NCI-H2107 (cell line): Measurements from ENCODE around the gene HOXC4.
"Not testable (repeated sequence)": the region's sequence is repeated elsewhere in the genome, so short reads cannot be mapped to it uniquely, and the experiment has no call there.

Experiments used
- DNase-seq: peaks from one replicate; lab custom pipeline; 2025; lab: John Stamatoyannopoulos, UW

Gene HOXC4

DNA sequence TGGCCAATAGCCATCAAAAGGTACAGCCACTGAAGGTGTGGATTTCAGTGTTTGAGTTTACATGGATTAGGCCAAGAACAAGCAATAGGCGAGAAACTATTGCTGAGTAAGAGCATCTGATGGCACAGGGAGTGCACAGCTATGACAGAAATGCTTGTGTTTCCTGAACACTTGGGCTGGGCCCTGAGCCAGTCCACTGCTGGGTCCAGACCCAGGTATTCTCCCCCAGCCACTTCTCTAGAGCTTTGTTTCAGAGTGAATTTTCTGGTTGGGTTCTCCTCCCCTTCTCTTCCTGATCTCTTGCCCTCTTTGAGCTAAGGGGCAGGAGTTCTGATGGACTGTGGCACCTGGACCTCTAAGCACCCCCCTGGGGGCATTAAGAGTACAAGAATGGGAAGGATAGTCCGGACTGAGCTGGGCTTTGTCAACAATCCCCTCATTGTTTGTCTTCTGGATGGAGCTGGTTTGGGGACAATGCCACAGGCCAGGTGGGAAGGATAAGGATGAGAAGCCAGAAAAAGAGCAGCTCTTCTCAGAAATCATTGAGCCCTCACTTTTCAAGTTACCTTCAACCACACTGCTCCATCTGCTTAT lies 12.4 kb upstream of the HOXC4 start:
- DNase-seq: no peak

DNA sequence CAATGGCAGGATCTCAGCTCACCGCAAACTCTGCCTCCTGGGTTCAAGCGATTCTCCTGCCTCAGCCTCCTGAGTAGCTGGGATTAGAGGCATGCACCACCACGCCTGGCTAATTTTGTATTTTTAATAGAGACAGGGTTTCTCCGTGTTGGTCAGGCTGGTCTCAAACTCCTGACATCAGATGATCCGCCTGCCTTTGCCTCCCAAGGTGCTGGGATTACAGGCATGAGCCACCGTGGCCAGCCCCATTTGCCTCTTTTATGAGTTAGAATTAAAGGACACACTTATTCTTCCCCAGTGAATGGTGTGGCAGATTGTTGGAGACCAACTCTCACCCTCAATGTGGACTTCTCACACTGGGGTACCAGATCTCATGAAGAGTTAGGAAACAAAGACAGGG lies 11.6 kb upstream of the HOXC4 start:
- not testable (repeated sequence) for DNase-seq

DNA sequence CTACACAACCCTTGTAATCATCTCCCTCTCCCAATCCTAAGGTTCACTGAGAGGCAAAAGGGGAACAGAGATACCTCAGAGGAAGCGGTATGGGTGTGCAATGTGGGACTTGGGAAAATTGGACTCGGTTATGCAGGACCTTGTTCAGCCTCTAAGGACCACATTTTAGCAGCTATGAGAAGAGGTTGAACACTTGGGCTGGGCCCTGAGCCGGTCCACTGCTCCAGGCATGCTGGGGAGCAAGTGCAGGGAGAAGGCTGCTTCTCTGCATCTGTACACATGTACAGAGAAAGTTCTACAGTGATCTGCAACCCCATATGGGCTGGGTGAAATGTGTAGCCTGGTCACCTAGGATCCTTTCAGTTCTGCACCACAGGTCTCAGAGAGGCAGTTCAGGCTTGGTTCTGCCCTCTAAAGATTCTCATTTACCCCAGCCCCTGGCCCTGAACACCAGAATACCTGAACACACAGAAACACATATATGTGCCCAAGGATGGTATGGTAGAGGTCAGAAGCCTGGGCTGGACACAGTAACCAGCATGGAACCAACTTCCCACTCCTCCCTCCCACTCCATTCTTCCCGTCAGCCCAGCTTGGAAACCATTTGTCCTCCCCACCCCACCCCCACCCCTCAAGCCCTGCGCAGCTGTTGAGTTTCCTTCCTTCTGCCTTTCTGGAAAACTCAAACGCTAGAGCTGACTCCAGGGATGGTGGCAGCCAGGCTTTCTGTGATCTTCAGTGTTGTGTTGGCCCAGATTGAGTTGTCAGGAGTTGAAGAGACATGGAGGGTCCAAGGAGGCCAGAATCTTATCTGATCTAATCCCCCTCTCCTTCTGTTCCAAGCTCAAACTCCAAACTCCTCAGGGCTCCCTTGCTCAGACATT lies 10.4 kb upstream of the HOXC4 start:
- no peak for DNase-seq

DNA sequence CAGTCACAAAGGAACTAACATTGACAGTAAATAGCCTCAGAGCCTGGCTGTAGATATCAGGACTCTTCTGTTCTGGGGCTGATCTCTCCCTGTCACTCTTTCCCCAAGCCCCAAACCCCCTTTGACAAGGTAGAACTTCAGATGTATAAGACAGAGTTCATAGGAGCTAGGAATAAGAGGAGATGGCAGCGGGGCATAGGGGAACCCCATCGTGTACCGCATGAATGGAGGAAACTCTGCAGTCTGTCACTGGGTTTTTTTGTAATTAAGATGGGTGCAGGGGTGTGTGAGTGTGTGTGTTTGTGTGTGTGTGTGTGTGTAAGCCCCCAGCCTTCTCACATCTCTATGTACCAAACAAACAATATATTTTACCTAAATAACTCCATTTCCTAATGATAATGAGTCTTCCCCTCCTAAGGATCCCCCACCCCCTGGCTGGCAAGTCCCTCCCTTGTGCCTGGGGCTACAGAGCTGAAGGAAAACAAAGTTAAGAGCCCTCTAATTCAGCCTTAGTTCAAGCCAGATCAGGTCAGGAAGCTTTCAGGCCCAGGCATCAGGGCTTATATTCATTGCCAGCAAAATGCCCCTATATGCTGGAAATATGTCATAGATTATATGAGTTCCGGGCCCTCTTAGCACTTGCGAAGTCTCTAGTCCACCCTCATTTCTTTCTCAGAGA lies 9.1 kb upstream of the HOXC4 start:
- DNase-seq: no peak

DNA sequence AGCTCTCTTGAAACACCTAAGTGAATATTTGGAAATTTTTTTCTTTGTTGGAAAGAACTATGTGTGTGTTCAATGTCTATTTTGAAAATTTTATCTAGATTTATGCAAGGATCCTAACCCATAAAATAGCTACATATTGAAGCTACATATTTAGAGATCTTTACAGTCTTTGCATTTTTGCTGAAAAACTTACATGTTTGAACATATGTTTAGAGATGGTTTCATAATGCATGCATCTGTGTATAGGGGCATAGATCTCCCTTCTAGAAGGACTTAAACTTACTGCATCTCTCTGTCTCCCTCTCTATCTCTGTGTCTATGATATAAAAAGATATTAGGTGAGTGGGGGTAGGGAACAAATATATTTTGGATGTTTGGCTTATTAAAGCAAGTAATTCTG lies 8.2 kb upstream of the HOXC4 start:
- DNase-seq: no peak

DNA sequence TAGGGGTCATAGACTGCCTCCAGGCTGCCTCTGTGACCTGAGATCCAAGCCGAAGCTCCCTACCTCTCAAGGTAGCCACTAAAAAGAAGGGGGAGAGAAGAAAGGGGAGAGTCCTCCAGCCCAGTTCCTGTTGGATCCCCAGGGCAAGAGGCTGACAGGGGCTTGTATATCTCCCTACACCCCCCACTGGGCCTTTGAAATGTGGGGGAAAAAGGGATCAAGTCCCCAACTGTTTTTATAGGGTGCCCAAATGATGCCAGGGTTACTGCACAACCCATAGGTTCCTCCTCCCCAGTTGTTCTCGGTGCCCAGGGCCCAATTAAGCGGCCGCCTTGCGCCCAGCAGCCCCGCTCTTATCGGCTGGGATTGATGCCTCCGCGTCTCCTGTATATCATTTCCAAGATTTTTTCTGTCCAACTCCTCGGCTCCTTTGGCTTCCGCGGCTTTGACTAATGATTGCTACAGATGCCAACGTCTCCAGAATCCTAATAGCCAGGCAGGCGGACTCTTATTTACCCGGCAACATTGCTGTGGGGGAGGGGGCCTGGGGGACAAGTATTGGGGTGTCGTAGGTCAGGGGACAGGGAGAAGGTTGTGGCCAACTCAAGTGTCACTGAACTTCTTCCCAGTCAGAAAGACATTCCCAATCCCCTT lies 7.6 kb upstream of the HOXC4 start:
- no peak for DNase-seq

DNA sequence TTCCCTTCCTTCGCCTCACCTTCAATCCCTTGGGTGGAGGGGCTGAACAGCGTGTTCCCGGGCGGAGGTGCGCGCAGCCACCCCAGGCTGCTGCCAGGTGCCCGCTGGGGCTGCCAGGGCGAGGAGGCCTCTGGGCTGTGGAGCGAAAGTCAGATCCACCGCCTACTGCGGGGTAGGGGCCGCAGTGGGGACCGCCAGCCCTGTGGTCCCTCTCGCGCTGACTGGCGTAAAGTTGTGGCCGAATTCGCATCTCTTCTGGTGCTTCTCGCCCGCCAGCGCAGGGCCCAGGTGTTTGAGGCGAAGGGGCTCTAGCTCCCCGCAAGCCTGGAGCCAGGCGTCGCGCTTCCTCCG lies 6.9 kb upstream of the HOXC4 start:
- DNase-seq: no peak

DNA sequence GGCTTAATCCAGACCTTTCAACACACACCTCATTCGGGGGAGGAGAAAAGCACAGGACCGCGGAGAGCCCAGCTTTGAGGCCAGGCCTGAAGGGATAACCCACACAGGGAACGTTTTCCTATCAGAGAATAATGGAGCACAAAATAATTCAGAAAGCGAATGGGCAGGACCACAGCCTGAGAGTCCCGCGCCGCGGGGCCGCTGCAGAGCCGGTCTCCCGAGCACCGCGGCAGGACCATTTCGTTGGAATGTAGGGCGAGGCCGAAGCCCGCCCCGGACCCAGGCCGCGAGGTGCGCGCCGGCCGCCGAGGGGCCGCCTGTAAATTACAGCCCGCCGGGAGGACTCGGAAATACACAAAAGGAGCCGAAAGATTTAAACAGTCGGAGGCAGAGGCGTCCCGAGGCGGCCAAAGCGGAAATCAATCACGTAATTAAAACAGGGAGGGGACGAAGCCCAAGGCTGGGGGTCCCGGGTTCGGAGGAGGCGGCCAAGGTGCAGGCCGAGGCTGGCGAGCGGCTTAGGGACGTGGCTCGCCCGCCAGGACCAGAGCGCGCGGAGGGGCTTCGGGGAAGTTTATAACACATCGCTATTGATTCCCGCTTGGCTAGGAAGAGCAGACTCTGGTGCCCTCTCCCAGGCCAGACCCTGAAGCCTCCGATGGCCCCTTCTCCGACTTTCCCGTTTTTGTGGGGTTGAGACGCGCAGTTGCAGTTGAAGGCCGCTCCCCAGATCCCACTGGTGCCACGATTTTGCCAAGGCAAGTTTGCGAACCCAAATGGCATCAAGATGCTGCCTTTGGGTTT lies 6.3 kb upstream of the HOXC4 start:
- DNase-seq: no peak

DNA sequence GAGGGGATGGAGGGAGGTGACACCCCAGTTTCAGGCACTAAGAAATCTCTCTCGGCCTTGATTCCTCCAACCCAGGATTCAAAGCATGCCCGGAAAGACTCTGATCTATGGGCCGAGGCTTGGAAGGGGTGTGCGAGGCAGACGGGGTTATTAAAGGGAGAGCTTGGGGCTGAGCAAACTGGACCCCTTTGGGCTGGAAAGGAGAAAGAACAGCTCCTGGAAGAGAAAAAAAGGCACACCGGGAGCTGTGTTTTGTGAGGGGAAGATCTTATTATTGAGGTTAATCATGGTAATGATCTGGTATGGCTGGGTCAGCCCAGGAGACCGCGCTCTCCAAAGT lies 5.7 kb upstream of the HOXC4 start:
- no peak for DNase-seq

DNA sequence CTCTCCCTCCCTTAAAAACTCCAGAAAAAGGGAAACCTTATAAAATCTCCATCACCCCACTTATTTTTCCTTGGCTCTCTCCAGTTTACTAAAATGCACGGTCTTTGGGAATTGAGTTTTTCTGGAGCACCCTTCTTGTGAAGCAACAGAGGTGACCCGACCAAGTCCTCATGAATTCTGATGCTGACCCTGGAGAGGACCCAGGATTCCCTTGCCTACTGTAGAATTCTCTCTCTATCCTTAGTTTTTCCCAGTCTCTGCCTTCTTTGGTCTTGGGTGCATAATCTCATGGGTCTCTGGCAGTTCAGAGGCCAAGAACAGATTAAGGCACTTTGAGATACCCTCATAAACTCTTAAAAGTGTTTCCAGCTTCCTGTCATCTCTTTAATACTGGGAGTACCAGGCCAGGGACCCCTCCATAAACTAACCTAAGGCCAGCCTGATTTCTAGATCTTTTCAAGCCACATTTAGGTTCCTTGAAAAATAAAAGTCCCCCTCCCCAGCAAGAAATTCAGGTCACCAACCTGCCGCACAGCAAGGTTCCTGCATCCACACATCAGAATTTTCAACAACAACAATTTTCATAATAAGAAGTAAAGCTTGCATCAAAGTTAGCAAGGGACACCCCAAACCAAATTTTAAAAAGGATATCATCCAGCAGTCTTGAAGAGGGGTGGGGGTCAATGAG lies 5.1 kb upstream of the HOXC4 start:
- no peak for DNase-seq

DNA sequence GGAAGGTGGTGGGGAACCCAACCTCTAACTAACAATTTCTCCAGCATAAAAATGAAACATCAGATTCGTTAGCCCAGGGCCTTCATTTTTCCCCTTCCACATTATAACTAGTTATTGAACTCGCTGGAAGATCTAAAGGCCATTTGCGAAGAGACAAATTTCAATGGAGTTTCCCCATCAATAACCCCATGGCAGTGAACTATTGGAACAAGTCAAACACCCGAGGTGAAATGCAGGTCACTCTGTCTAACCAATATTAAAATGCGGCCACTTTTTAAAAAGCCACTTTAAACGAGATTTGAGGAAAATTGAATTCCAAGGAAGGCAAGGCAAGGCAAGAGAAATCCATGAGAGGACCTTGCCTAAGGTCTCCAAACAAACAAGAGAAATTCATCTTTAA lies 4.5 kb upstream of the HOXC4 start:
- no peak for DNase-seq

DNA sequence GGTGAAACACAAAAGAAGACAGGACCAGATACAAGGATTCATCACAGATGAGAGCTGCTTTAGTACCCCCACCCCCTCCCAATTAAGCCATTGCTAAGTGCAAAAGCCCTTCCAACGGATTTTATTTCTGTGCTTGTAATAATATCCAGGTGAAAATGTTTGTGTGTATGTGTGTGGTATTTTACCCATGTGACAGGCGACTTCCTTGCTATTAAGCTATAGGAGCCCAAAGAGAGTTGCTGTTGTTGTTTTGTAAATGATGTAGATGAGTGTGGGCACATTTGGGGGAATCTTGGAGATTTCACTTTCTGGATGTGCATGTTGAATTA lies 3.2 kb upstream of the HOXC4 start:
- no peak for DNase-seq

DNA sequence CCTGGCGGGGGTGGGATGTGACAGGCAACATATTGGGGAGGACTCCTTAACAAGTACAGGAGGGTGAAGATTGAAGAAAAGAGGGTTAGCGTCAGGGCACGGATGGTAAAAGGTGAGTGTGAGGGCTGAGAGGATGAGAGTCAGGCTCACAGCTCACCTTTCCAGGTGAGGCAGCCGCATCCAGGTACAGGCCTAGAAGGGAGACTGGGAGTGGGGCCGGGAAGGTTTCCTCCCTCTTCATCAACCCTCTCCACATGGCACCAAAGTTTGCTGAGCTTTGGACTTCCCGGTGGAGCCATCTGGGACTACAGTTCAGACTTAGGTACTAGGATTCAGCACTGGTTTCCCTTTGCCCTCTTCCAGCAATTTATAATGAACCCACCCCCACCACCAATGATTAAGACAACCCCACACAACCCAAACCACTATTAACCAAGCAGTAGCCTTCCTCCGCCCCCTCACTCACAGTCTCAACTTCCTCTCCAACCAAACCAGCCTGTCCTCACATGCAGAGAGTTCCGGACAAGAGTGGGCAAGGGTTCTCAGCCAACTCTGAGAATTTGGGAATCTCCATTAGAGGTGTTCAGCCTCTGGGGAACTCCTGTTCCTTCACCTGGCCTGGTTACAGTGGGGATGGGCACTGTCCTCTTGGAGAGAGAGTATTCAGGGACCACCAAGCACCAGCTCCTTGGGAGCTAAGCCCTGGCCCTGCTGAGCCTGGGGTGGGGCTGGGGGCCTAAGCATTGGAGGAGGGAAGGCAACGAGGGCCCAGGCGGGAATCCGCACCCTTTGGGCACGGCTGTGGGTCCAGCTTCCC lies 2.4 kb upstream of the HOXC4 start:
- DNase-seq: no peak

DNA sequence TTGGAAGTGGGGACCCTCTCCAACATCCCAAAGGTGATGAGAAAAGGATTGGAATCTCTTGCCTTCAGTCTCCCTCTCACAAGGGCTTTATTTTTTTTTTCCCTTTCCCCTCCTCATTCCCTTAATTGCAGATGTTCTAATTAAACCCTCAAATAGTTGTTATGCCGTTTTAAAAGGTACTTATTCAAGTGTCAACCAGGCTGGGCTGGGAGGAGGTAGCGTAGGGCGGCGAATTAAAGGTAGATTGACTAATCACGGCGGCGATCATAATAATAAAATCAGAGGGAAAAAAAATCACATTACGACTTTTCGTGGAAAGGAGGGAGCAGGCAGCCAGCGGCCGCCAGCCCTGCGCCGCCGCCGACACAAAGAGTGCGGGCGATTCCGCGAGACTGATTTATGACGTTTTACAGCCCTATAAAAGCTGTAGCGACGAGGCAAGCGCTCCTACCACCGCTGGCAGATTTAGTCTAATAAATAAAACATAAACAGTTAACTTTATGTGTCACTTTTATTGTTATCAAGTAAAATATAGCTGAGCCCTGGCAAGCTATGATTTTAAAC lies 1.7 kb upstream of the HOXC4 start:
- no peak for DNase-seq

DNA sequence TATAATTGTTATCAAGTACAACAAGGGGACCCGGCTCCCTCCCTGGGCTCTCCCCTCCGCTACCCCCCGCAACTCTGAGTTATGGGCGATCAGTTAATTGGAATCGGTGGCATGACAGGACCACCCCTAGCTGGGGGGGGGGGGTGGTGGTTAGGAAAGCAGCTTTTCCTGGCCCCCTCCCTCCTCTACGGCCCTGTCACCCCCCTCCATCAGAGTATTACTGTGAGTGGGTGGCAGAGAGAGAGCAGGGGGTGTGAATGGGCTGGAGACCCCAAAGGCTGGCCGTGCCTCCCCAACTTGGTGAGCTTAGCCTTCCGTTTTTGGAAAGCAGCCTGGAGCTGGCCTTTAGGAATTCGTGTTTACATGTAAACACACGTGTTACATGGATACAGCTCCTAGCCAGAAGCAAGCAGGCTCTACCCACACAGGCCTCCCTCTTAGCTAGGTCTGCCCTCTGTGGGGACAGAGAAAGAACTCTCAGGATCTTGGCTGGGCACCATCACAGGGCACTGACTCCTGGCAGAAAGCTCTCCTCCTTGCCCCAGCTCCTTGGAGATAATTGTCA lies 1.1 kb upstream of the HOXC4 start:
- DNase-seq: no peak

DNA sequence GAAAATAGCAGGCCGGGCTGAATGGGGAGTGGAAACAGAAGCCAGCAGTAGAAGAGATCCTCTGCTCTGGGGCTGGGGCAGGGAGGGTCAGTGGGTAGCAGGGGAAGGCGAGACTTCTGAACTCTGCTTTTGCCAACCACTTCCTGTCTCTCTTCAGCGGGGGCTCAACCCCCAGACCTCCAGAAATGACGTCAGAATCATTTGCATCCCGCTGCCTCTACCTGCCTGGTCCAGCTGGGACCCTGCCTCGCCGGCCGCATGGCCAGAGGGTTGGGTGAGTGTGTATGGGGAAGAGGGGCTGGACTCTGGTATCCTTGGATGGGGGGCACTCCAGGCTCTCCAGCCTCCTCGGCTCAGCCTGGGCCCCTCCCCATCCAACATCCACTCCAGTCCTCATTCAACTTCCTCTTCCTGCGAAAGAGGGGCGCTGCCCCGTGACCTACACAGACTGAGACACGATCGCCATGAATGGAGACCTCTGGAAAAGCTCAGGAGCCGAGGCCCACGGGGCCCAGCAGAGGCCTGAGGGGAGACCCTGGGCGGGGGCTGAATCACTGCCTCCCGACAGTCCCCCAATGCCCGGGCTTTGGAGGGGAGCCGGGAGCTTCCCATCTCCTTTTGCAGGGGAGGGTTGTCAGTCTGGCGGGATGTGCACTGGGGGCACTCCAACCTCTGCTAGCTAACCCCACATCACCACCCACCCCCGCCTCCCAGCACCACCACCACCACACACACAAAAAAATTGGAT lies 458 bp upstream of the HOXC4 start:
- DNase-seq: no peak

DNA sequence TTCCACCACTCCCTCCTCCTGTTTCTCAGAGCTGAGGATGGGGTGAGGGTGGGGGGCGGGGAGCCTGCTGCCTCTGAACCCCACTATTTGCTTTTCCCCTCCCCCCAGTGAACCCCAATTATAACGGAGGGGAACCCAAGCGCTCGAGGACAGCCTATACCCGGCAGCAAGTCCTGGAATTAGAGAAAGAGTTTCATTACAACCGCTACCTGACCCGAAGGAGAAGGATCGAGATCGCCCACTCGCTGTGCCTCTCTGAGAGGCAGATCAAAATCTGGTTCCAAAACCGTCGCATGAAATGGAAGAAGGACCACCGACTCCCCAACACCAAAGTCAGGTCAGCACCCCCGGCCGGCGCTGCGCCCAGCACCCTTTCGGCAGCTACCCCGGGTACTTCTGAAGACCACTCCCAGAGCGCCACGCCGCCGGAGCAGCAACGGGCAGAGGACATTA lies 1.1 kb downstream of the HOXC4 start:
- DNase-seq: no peak

DNA sequence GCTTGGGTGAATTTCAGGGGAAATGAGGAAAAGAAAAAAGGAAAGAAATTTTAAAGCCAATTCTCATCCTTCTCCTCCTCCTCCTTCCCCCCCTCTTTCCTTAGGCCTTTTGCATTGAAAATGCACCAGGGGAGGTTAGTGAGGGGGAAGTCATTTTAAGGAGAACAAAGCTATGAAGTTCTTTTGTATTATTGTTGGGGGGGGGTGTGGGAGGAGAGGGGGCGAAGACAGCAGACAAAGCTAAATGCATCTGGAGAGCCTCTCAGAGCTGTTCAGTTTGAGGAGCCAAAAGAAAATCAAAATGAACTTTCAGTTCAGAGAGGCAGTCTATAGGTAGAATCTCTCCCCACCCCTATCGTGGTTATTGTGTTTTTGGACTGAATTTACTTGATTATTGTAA lies 1.9 kb downstream of the HOXC4 start:
- no peak for DNase-seq

DNA sequence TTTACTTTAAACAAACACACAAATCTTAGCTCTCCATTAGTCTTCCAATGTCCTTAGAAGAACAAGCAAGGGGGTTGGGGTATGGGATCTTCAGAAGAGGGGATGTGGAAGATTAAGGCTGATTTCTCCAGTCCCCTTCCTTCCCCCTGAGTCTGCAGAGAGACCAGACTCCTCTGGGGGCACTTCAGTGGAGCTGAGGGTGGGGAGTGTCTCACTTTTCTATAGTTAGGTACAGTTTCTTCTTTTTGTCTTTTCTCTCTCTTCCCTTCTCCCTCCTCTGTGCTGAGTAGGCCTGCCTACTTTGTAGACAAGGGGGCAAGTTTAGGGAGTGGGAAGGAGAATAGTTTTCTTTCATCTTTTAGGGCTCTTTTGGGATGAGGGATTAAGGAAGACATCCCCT lies 2.5 kb downstream of the HOXC4 start:
- no peak for DNase-seq
